ENCODE measurements around the gene TRIM2.

DNA sequence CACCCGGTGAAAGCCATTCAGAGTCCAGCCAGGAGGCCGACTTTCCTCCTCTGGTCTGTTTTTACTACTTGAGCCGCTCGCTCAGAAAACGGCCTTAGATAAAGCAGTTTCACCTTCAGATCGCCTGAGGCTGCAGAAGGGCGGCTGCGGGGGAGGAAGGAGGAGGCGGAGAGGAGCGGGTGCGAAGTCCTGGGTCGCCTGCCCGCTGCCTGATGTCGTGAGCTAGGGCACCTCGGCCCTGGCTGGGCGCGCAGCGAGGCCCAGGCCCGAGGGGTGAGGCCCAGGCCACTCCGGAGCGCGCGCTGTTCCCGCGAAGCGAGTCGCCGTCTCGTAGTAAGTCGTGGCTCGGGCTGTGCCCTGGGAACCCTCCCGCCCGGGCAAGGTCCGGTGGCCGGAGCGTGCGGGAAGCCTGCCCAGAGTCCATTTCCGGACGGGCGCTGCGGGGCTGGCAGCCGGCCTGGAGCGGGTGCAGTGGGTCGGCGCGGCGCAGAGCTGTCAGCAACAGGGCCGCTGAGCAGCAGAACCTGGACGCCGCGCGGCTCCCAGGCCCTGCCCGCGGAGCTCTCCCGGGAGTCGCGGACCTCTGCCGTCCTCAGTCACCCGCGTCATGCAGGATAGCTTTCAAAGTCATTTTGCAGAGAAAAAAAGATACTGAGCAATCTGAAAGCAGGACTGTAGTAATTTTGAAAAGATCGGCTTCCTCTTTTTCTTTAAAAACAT is 18.6 kb downstream of the TRIM2 start:
- peak in 1 of 2 donors; percentile 3 for TF ChIP-seq POLR2A (IDR thresholded peaks at IDR 0.05)
- TF ChIP-seq, protein P1, sequence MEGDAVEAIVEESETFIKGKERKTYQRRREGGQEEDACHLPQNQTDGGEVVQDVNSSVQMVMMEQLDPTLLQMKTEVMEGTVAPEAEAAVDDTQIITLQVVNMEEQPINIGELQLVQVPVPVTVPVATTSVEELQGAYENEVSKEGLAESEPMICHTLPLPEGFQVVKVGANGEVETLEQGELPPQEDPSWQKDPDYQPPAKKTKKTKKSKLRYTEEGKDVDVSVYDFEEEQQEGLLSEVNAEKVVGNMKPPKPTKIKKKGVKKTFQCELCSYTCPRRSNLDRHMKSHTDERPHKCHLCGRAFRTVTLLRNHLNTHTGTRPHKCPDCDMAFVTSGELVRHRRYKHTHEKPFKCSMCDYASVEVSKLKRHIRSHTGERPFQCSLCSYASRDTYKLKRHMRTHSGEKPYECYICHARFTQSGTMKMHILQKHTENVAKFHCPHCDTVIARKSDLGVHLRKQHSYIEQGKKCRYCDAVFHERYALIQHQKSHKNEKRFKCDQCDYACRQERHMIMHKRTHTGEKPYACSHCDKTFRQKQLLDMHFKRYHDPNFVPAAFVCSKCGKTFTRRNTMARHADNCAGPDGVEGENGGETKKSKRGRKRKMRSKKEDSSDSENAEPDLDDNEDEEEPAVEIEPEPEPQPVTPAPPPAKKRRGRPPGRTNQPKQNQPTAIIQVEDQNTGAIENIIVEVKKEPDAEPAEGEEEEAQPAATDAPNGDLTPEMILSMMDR (IDR thresholded peaks at IDR 0.05 in 4 of 5, conservative IDR thresholded peaks at IDR 0.05 in 1 of 5), result no peak
